PC-3 (cell line): ENCODE data around the gene SEPTIN14. TPM values are rescaled to one million over a fixed set of nuclear protein-coding genes. Genes with fewer than 3 reads are reported as not detected.
"Not testable (repeated sequence)": the region's sequence is repeated elsewhere in the genome, so short reads cannot be mapped to it uniquely, and the experiment has no call there.

Experiments used
- ATAC-seq: fragments of 200-7000 bp; cut with Tn5 transposase; 2 replicates; pipeline ENCODE4 v1.9.1; 2020; ENCODE audit warnings: mild to moderate bottlenecking, moderate library complexity
- BruUV-seq: library from RNA; stranded (reverse); fragments of 400-500 nt; replicated peaks from 2 replicates; lab custom pipeline; 2021; lab: Mats Ljungman, UMichigan
- CTCF ChIA-PET: fragments of 300-600 bp; sonication (Branson Sonifier 250); formaldehyde crosslinking; loops from one replicate; lab custom pipeline; 2022; ENCODE audit warnings: antibody characterized with exemption; lab: Charles Lee
- POLR2A ChIA-PET: fragments of 300-600 bp; sonication (Branson Sonifier 250); formaldehyde crosslinking; loops from one replicate; lab custom pipeline; 2022; ENCODE audit warnings: antibody characterized with exemption; ENCODE audit not compliant: unreplicated experiment; lab: Charles Lee
- DNase-seq: peaks from one replicate; pipeline ENCODE4 v3.0.0-alpha.2; 2015
- H2AFZ ChIP-seq: fragments of 300-600 bp; sonication (generic); 2 replicates; pipeline ENCODE4 v1.6.0; 2016; ENCODE audit warnings: antibody characterized with exemption, low read length
- H3F3A ChIP-seq: fragments of 300-600 bp; sonication (generic); one replicate; pipeline ENCODE4 v1.6.0; 2017; ENCODE audit warnings: antibody characterized with exemption, low read length, control low read depth, mild to moderate bottlenecking; ENCODE audit not compliant: unreplicated experiment
- H3K27ac ChIP-seq: fragments of 300-600 bp; sonication (generic); 2 replicates; pipeline ENCODE4 v1.5.1; 2016; ENCODE audit warnings: mild to moderate bottlenecking, low read length
- H3K27me3 ChIP-seq: fragments of 300-600 bp; sonication (generic); 2 replicates; pipeline ENCODE4 v1.6.1; 2016; ENCODE audit warnings: low read length, mixed read lengths
- H3K36me3 ChIP-seq: fragments of 300-600 bp; sonication (generic); 2 replicates; pipeline ENCODE4 v1.6.1; 2016; ENCODE audit warnings: low read depth, mixed run types, low read length, mixed read lengths
- H3K4me1 ChIP-seq: fragments of 300-600 bp; sonication (generic); 2 replicates; pipeline ENCODE4 v1.5.1; 2016; ENCODE audit warnings: low read length; ENCODE audit not compliant: insufficient read depth
- H3K4me2 ChIP-seq: fragments of 300-600 bp; sonication (generic); 2 replicates; pipeline ENCODE4 v1.6.0; 2016; ENCODE audit warnings: low read length
- H3K4me3 ChIP-seq: fragments of 300-600 bp; sonication (generic); 2 replicates; pipeline ENCODE4 v1.5.1; 2016; ENCODE audit warnings: mild to moderate bottlenecking, low read length, mixed read lengths
- H3K79me2 ChIP-seq: fragments of 300-600 bp; sonication (generic); 2 replicates; pipeline ENCODE4 v1.6.1; 2017; ENCODE audit warnings: low read length, mixed read lengths
- H3K9ac ChIP-seq: fragments of 300-600 bp; sonication (generic); 2 replicates; pipeline ENCODE4 v1.6.0; 2016; ENCODE audit warnings: mild to moderate bottlenecking, low read length
- H3K9me2 ChIP-seq: fragments of 300-600 bp; sonication (generic); replicated peaks from 2 replicates; pipeline ENCODE4 v1.6.1; 2016; ENCODE audit warnings: mixed run types, low read length, mixed read lengths
- H3K9me3 ChIP-seq: fragments of 300-600 bp; sonication (generic); 2 replicates; pipeline ENCODE4 v1.6.1; 2016; ENCODE audit warnings: low read length, mixed read lengths
- H4K20me1 ChIP-seq: fragments of 300-600 bp; sonication (generic); 2 replicates; pipeline ENCODE4 v1.6.1; 2016; ENCODE audit warnings: low read length, mixed read lengths
- CTCF ChIP-seq: fragments of 300-600 bp; sonication (generic); conservative IDR thresholded peaks from 2 replicates; pipeline ENCODE4 v1.5.1; 2017; ENCODE audit warnings: antibody characterized with exemption, low read depth, mild to moderate bottlenecking, low read length
- EZH2phosphoT487 ChIP-seq: fragments of 300-600 bp; sonication (generic); IDR thresholded peaks from 2 replicates; pipeline ENCODE4 v1.6.1; 2018; ENCODE audit warnings: mild to moderate bottlenecking, antibody characterized with exemption, low read length, borderline replicate concordance
- intact Hi-C: fragments of 100-400 bp; cut with micrococcal nuclease; formaldehyde crosslinking; loops from 2 replicates; pipeline ENCODE4 v1.9.0; 2023
- total RNA-seq: library from RNA; depleted of rRNA; stranded (reverse); fragments of >200 nt; gene quantifications from 2 replicates; pipeline ENCODE4 v1.2.3, GENCODE V29; 2014; rRNA removed

The SEPTIN14 gene
- total RNA-seq, 1 experiment from 2014 or later: not detected

- H3K79me2 ChIP-seq: no peaks in the 10 kb centered on the region
- H3K4me3 ChIP-seq: no peak overlapping the region
- intact Hi-C loops: no loop called here
- ChIA-PET CTCF (no interaction called here), POLR2A (no interaction called here)
- ATAC-seq (no peak), DNase-seq (no peak)
- no peak overlapping the region for H3K9ac ChIP-seq
- 0 out of 2 replicates have a peak, but pooled peaks cover 4% of the 10 kb centered on the region for H3K4me1 ChIP-seq
- no peaks in the 10 kb centered on the region for H3K9me2 ChIP-seq
- no peaks in the 10 kb centered on the region for H3F3A ChIP-seq
- BruUV-seq: no TSS peak
- no peaks in the 10 kb centered on the region for H3K9me3 ChIP-seq
- no peak overlapping the region for H3K27ac ChIP-seq
- H3K36me3 ChIP-seq: no peaks in the 10 kb centered on the region
- H4K20me1 ChIP-seq: no peaks in the 10 kb centered on the region
- H3K27me3 ChIP-seq: no peaks in the 10 kb centered on the region
- H3K4me2 ChIP-seq: no peak overlapping the region
- H2AFZ ChIP-seq: no peak overlapping the region
- TF ChIP-seq CTCF (no peak), EZH2phosphoT487 (no peak)
Measured at GRCh38 chr7:55770778-55771177, 91.8 kb downstream of the SEPTIN14 start.

- intact Hi-C loops, H3K4me3 ChIP-seq, BruUV-seq, H3K9me2 ChIP-seq, H2AFZ ChIP-seq, DNase-seq, H3K9me3 ChIP-seq, H3K9ac ChIP-seq, H3K79me2 ChIP-seq, POLR2A ChIA-PET, ATAC-seq, H3K36me3 ChIP-seq, CTCF ChIA-PET, H3K27me3 ChIP-seq, H3K27ac ChIP-seq, H3K4me1 ChIP-seq, H3K4me2 ChIP-seq, H4K20me1 ChIP-seq, H3F3A ChIP-seq: not testable (repeated sequence)
Measured at GRCh38 chr7:55753274-55753862, 109.2 kb downstream of the SEPTIN14 start.

- H3K9me3 ChIP-seq, intact Hi-C loops, H3K27ac ChIP-seq, H2AFZ ChIP-seq, BruUV-seq, H3K36me3 ChIP-seq, H3K79me2 ChIP-seq, ATAC-seq, H3K4me1 ChIP-seq, H3F3A ChIP-seq, CTCF ChIA-PET, H3K27me3 ChIP-seq, H3K4me3 ChIP-seq, H3K9ac ChIP-seq, H3K9me2 ChIP-seq, H3K4me2 ChIP-seq, H4K20me1 ChIP-seq, DNase-seq, POLR2A ChIA-PET: not testable (repeated sequence)
Measured at GRCh38 chr7:55744706-55745105, 117.8 kb downstream of the SEPTIN14 start.

Other genes with a start within 250 kb of the SEPTIN14 start
- gene ZNF713, start 24.7 kb upstream of the SEPTIN14 start, total RNA-seq: 2.0 and 2.1 TPM in 2 replicates
- gene MRPS17, start 89.1 kb upstream of the SEPTIN14 start, total RNA-seq: 16.9 and 20.1 TPM in 2 replicates
- 63.9 and 65.8 TPM in 2 replicates for gene NIPSNAP2, start 101.8 kb upstream of the SEPTIN14 start, total RNA-seq
- 54.0 and 66.3 TPM in 2 replicates for gene PSPH, start 188.7 kb upstream of the SEPTIN14 start, total RNA-seq
- gene CCT6A, start 189.0 kb upstream of the SEPTIN14 start, total RNA-seq: 316 and 338 TPM in 2 replicates
- gene SUMF2, start 201.5 kb upstream of the SEPTIN14 start, total RNA-seq: 57.4 and 65.6 TPM in 2 replicates
- gene PHKG1, start 230.2 kb upstream of the SEPTIN14 start, total RNA-seq: 0.75 and 1.3 TPM in 2 replicates
- gene CHCHD2, start 243.7 kb upstream of the SEPTIN14 start, total RNA-seq: 499 and 578 TPM in 2 replicates